Measurements from ENCODE around the gene CCDC93.
A peak's percentile ranks its signal among the peaks of the same experiment; 100 is the strongest.

The CCDC93 gene

GRCh38 chr2:118044854-118045253 is 31.0 kb upstream of the CCDC93 start:
- DNase-seq = no peak

- DNase-seq = no peak
These were observed 30.3 kb upstream of the CCDC93 start for GRCh38 chr2:118044103-118044716.

GRCh38 chr2:118040891-118041290 is 27.0 kb upstream of the CCDC93 start:
- no peak for DNase-seq

GRCh38 chr2:118032169-118033013 is 18.5 kb upstream of the CCDC93 start:
- DNase-seq = peak; percentile 43 to 56

- no peak for DNase-seq
These were observed 17.7 kb upstream of the CCDC93 start for GRCh38 chr2:118031566-118031965.

DNA sequence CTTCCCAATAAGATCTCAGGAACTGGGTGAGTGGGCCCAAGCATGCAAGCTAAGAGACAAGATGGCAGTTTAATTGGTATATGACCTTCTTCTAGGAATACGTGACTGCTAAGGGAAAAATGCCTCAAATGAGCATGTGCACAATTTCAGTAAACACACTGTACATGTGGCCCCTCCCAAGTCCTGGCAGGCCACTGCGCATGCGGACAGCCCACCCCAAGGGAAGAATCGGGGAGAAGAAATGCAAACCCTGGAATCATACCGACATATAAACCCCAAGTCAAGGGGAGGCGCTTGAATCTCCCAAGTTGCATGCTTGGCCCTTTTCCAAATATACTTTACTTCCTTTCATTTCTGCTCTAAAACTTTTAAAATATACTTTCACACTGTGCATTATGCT is 15.2 kb upstream of the CCDC93 start:
- DNase-seq = no peak

GRCh38 chr2:118021356-118021755 is 7.5 kb upstream of the CCDC93 start:
- DNase-seq = no peak

DNA sequence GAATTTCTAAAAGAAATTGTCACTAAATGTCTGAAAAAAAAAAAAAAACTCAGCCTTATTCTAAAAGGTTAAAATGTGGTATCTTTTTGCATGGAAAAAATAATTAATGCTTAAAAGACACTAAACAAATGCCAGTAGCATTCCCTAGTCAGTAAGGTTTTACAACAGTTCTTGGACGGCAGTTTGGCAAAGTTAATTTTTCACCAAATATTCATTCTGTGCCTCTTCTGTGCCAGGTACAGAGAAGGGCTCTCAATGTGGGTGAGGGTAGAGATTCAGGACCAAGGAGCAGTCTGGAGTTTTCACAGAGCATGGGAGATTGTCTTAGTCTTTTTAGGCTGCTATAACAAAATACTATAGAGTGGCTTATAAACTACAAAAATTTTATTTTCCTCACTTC is 6.0 kb upstream of the CCDC93 start:
- no peak for DNase-seq

- DNase-seq = peak; percentile 58 to 65
These were observed 3.0 kb upstream of the CCDC93 start for GRCh38 chr2:118016911-118017310.

GRCh38 chr2:118015761-118016160 is 1.9 kb upstream of the CCDC93 start:
- DNase-seq = peak; percentile 23 to 28

- DNase-seq = no peak
These were observed 588 bp upstream of the CCDC93 start for GRCh38 chr2:118014492-118014824.

DNA sequence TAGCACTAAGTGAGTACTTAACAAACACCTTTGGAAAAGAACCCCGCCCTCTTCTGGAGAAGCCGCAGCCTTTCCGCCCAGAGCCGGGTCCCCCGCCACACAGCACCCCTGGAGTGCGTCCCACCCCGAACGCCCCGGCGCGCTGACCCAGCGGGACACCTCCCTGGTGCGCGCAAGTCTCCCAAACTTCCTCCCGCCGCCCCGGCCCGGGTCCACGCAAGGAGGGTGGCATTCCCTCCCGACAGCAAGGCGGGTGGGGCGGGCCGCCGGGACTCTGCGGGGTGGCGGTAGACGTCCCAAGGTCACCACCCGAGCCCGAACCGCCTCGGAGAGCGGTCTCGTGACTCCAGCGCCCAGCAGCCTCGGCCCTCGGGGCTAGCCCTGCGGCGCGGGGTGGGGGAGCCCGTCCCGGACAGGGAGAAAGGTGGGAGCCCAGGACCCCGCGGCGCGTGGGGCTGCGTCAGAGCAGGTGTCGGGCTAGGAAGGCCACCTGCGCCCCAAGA is 598 bp downstream of the CCDC93 start:
- peak in 1 of 2 experiments; percentile 26 for DNase-seq

GRCh38 chr2:118012778-118013177 is 1.1 kb downstream of the CCDC93 start:
- no peak for DNase-seq

DNA sequence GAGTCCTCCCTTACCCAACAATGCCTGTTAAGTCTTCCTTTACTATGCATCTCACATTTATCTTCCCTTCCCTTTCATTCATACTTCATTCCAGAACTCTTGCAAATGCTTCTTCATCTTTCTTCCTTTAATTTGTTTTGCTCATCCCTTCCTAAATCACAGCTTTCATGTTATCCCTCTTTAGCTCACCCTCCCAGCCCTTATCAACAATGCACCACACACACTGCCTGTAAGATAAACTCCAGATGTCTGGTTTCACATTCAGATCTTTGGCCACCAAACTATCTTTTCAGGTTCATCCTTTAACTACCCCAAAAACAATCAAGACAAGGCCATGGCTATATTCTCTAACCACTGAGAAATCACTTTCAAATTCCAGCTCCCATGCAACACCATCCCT is 3.4 kb downstream of the CCDC93 start:
- DNase-seq = no peak

GRCh38 chr2:118006861-118007260 is 7.0 kb downstream of the CCDC93 start:
- DNase-seq = no peak

- no peak for DNase-seq
These were observed 7.5 kb downstream of the CCDC93 start for GRCh38 chr2:118006326-118006725.

GRCh38 chr2:118003396-118003824 is 10.5 kb downstream of the CCDC93 start:
- peak; percentile 69 to 79 for DNase-seq

- no peak for DNase-seq
These were observed 13.8 kb downstream of the CCDC93 start for GRCh38 chr2:118000041-118000440.

- no peak for DNase-seq
These were observed 15.9 kb downstream of the CCDC93 start for GRCh38 chr2:117997872-117998454.

DNA sequence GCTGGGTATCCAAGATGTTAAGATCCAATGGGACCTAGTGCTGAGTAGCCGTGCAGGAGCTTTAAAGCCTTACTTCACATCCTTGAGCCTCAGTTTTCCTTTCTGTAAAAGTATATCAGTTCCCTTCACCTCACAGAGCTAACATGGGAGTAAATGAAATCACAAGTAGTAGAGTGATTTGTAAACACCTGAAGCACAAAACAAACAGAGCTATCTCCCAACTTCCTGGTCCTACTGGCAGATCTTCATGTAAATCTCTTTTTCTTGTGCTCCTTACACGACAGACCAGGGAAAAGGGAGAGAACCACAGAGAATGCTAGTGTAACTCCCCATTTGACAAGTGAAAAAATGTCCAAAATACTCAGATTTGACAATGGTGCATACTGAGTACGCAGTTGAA is 17.3 kb downstream of the CCDC93 start:
- no peak for DNase-seq

- DNase-seq = no peak
These were observed 19.1 kb downstream of the CCDC93 start for GRCh38 chr2:117994729-117995128.

DNA sequence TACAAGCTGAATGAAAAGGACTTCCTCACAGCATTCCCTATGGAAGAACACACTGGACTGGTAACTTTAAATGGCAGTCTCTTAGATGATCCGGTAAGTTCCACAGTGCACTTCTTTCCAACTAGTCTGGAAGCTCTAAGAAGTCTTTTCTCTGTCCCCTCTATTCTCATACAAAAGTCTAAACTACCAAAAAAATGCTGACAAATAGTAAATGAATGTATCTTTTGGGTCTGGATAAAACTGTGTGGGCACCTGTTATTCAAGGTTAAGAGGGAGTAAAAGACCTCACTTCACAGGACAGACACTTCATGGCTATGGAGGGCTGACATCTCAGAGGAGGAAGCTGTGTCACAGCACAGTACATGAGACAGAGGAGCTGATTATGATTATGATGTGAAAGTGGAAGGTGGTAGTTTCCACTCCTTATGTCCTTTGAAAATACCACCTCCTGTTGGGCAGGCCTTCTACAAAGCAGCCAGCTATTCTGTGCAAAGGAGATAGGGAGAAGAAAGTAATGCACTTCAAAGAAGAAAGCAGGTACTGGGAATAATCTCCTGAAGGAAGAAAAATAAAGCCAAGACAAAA is 23.9 kb downstream of the CCDC93 start:
- no peak for DNase-seq

DNA sequence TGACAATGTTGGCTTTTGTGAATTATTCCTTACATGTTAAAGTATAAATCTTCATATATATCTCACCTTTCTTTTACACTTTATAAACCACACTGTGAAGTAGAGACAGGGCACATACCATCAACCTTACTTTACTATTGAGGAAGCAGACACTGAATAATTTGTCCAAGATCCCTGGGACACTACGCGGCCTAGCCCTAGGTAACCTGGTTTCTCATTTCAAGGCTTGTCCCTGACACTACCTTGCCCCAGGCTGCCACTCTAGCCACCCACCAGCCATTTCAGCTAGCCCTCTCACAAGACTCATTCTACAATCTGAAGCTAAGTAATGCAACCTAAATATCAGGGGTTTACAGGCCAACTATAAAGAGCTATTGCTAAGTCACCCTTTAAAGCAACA is 26.7 kb downstream of the CCDC93 start:
- DNase-seq = no peak

- no peak for DNase-seq
These were observed 28.8 kb downstream of the CCDC93 start for GRCh38 chr2:117985092-117985491.
